Mesenchymal stem cell (in vitro differentiated cells and primary cell): ENCODE measurements around the gene CDH4.

Source experiments
- DNase-seq: peaks from one replicate; pipeline ENCODE4 v3.0.0-alpha.2; 2013
- H2AFZ ChIP-seq: one replicate; pipeline ENCODE4 v1.6.1; 2013; ENCODE audit warnings: low read depth, mild to moderate bottlenecking, control low read depth, inconsistent platforms, low read length, moderate library complexity
- H2AK5ac ChIP-seq: 2 replicates; pipeline ENCODE4 v1.6.1; 2013; ENCODE audit warnings: low read length, moderate library complexity, mild to moderate bottlenecking, inconsistent platforms; ENCODE audit not compliant: severe bottlenecking
- H2BK120ac ChIP-seq: one replicate; pipeline ENCODE4 v1.6.1; 2013; ENCODE audit warnings: low read depth, mild to moderate bottlenecking, inconsistent platforms, low read length, moderate library complexity
- H2BK12ac ChIP-seq, 2 experiments: one replicate each; pipeline ENCODE4 v1.6.1; 2013; ENCODE audit warnings: inconsistent platforms in 2 of 2, low read length in 2 of 2, mild to moderate bottlenecking in 2 of 2, moderate library complexity in 2 of 2, control low read depth in 1 of 2
- H2BK15ac ChIP-seq: one replicate; pipeline ENCODE4 v1.6.1; 2013; ENCODE audit warnings: mild to moderate bottlenecking, low read depth, inconsistent platforms; ENCODE audit not compliant: poor library complexity, severe bottlenecking
- H2BK5ac ChIP-seq: 2 replicates; pipeline ENCODE4 v1.6.1; 2013; ENCODE audit warnings: low read depth, mild to moderate bottlenecking, low read length, control low read depth, inconsistent platforms; ENCODE audit not compliant: poor library complexity, severe bottlenecking
- H3K14ac ChIP-seq, 2 experiments: one replicate each; pipeline ENCODE4 v1.6.1; 2013; ENCODE audit warnings: inconsistent platforms in 2 of 2, low read length in 2 of 2, control low read depth in 1 of 2, mild to moderate bottlenecking in 1 of 2, moderate library complexity in 1 of 2
- H3K18ac ChIP-seq, 2 experiments: one replicate each; pipeline ENCODE4 v1.6.1; 2013; ENCODE audit warnings: inconsistent platforms in 2 of 2, low read length in 2 of 2, control low read depth in 1 of 2, low read depth in 1 of 2, mild to moderate bottlenecking in 1 of 2
- H3K23ac ChIP-seq, 2 experiments: one replicate each; pipeline ENCODE4 v1.6.1; 2013; ENCODE audit warnings: inconsistent platforms in 2 of 2, low read length in 2 of 2, mild to moderate bottlenecking in 2 of 2, moderate library complexity in 2 of 2, control low read depth in 1 of 2
- H3K27ac ChIP-seq: 2 replicates; pipeline ENCODE4 v1.5.1; 2013; ENCODE audit warnings: mild to moderate bottlenecking, moderate library complexity, low read length, control low read depth, inconsistent platforms; ENCODE audit not compliant: poor library complexity, severe bottlenecking
- H3K27me3 ChIP-seq, 2 experiments: 2 replicates each; pipeline versions ENCODE4 v1.6.1 to v1.7.0; 2013; ENCODE audit warnings: low read length in 2 of 2, mild to moderate bottlenecking in 2 of 2, moderate library complexity in 2 of 2, control low read depth in 1 of 2, inconsistent platforms in 1 of 2; ENCODE audit not compliant: control insufficient read depth in 1 of 2, insufficient read depth in 1 of 2
- H3K36me3 ChIP-seq, 2 experiments: 2 replicates each; pipeline versions ENCODE4 v1.6.1 to v1.7.0; 2013; ENCODE audit warnings: low read length in 2 of 2, control low read depth in 1 of 2, inconsistent platforms in 1 of 2, low read depth in 1 of 2, mild to moderate bottlenecking in 1 of 2; ENCODE audit not compliant: insufficient read depth in 2 of 2, control insufficient read depth in 1 of 2
- H3K4ac ChIP-seq, 2 experiments: one replicate each; pipeline ENCODE4 v1.6.1; 2013; ENCODE audit warnings: inconsistent platforms in 2 of 2, low read length in 2 of 2, mild to moderate bottlenecking in 2 of 2, moderate library complexity in 2 of 2, control low read depth in 1 of 2, low read depth in 1 of 2
- H3K4me1 ChIP-seq: 2 replicates; pipeline ENCODE4 v1.6.1; 2013; ENCODE audit warnings: low read depth, low read length, control low read depth; ENCODE audit not compliant: control insufficient read depth, insufficient read depth
- H3K4me2 ChIP-seq: 2 replicates; pipeline ENCODE4 v1.6.1; 2013; ENCODE audit warnings: low read length, mild to moderate bottlenecking, inconsistent platforms; ENCODE audit not compliant: poor library complexity, severe bottlenecking
- H3K4me3 ChIP-seq, 2 experiments: 2 replicates each; pipeline versions ENCODE4 v1.5.1 to v1.7.0; 2013; ENCODE audit warnings: low read length in 2 of 2, mild to moderate bottlenecking in 2 of 2, control low read depth in 1 of 2, low read depth in 1 of 2; ENCODE audit not compliant: insufficient read depth in 1 of 2
- H3K79me1 ChIP-seq: replicated peaks from 2 replicates; pipeline ENCODE4 v1.6.1; 2013; ENCODE audit warnings: mild to moderate bottlenecking, control low read depth, low read length, inconsistent platforms; ENCODE audit not compliant: poor library complexity, severe bottlenecking
- H3K9ac ChIP-seq: 2 replicates; pipeline ENCODE4 v1.7.0; 2013; ENCODE audit warnings: mild to moderate bottlenecking, low read length, moderate library complexity
- H3K9me3 ChIP-seq: 2 replicates; pipeline ENCODE4 v1.7.0; 2013; ENCODE audit warnings: mild to moderate bottlenecking, low read length; ENCODE audit not compliant: control insufficient read depth
- H4K8ac ChIP-seq: one replicate; pipeline ENCODE4 v1.6.1; 2013; ENCODE audit warnings: inconsistent platforms, mild to moderate bottlenecking, low read length, moderate library complexity
- H4K91ac ChIP-seq: one replicate; pipeline ENCODE4 v1.6.1; 2013; ENCODE audit warnings: mild to moderate bottlenecking, low read length, inconsistent platforms
- WGBS: methylation state at CpG from one replicate; pipeline ENCODE4 v1.1.7; 2013; ENCODE audit warnings: mixed read lengths; 5-methylcytosine and 5-hydroxymethylcytosine counted together

Gene CDH4

DNA sequence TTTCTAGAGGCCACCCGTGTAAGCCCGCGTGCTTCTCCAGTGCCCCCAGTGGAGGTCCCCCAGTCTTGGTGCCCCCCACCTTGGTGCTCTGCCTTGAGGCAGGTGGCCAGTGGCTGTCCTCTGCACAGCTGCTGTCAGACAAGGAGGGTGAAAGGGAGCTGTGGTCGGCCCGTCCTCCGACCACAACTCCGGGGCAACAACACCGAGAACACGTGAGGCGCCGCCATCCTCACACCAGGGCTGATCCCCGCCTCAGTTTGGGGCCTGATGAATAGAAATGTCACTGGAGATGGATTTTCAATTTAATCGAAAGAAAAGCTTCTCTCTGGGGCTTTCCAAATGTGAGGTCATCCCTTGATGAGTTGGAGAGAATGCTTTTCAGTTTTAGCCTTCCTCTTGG is 304.6 kb downstream of the CDH4 start:
- Histone ChIP-seq H2BK120ac (no peak overlapping the region), H4K8ac (no peak overlapping the region), H2AK5ac (peak overlapping the region; percentile 5), H3K9me3 (peaks cover 2% of the 10 kb centered on the region), H3K4me2 (no peak overlapping the region), H3K23ac (no peak overlapping the region), H3K4ac (no peak overlapping the region), H3K36me3 (no peaks in the 10 kb centered on the region), H3K27ac (peak overlapping the region; percentile 60), H3K14ac (no peak overlapping the region), H2AFZ (no peak overlapping the region), H2BK5ac (no peak overlapping the region), H3K27me3 (no peaks in the 10 kb centered on the region), H3K79me1 (peaks cover 2% of the 10 kb centered on the region), H3K18ac (no peak overlapping the region), H3K9ac (no peak overlapping the region), H2BK15ac (peak overlapping the region; percentile 7), H3K4me3 (no peak overlapping the region), H4K91ac (peak overlapping the region; percentile 25), H3K4me1 (peaks cover 29% of the 10 kb centered on the region), H2BK12ac (no peak overlapping the region)
- DNase-seq: no peak
- WGBS: 94% methylated on average over 13 of the region's 13 CpGs

DNA sequence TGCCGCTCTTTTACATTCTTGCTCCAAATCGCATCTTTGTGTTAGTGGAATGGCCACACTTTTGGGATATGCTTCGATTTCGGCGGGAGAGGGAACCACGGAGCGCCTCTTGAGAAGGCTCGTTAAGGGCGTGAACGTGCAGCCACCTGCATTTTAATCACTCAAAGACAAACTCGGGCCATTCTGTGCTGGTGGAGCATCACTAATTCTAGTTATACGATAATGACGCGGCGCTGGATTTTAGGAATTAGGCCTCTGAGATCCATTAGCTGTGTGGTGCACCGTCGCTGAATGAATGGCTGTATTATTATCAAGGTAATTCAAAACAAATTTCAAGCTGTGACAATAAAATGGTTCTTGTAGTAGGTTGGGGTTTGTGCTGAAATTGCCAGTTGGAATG is 305.6 kb downstream of the CDH4 start:
- DNase-seq: no peak
- no peak overlapping the region for H4K8ac ChIP-seq
- peaks cover 29% of the 10 kb centered on the region for H3K4me1 ChIP-seq
- H3K4ac ChIP-seq: no peak overlapping the region
- no peak overlapping the region for H3K4me3 ChIP-seq
- H2AFZ ChIP-seq: no peak overlapping the region
- 96% methylated on average over 17 of the region's 17 CpGs for WGBS
- H2BK5ac ChIP-seq: no peak overlapping the region
- H3K14ac ChIP-seq: no peak overlapping the region
- peaks cover 2% of the 10 kb centered on the region for H3K79me1 ChIP-seq
- H3K23ac ChIP-seq: no peak overlapping the region
- H2BK12ac ChIP-seq: no peak overlapping the region
- H2AK5ac ChIP-seq: no peak overlapping the region
- no peak overlapping the region for H3K9ac ChIP-seq
- no peak overlapping the region for H2BK15ac ChIP-seq
- H3K27ac ChIP-seq: no peak overlapping the region
- no peak overlapping the region for H4K91ac ChIP-seq
- no peaks in the 10 kb centered on the region for H3K27me3 ChIP-seq
- no peak overlapping the region for H3K18ac ChIP-seq
- no peaks in the 10 kb centered on the region for H3K9me3 ChIP-seq
- no peaks in the 10 kb centered on the region for H3K36me3 ChIP-seq
- H2BK120ac ChIP-seq: no peak overlapping the region
- H3K4me2 ChIP-seq: no peak overlapping the region

DNA sequence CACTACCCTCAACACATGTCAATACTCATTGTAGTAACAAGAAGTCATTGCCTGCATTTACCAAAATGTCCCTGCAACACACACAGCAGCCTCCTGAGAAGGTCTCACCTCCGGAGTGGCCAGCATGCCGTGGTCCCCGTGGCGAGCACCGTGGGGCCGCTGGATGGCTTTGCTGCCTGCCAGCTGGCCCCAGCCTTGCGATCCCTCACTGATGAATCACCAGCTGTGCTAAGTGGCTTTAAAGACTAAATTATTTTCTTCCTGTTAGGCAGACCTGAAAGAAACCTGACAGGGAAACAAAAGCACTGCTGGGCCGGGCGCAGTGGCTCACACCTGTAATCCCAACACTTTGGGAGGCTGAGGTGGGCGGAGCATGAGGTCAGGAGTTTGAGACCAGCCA is 306.7 kb downstream of the CDH4 start:
- H3K14ac ChIP-seq: no peak overlapping the region
- no peak overlapping the region for H3K9ac ChIP-seq
- peaks cover 32% of the 10 kb centered on the region for H3K4me1 ChIP-seq
- no peak overlapping the region for H4K8ac ChIP-seq
- H3K79me1 ChIP-seq: peaks cover 2% of the 10 kb centered on the region
- H4K91ac ChIP-seq: no peak overlapping the region
- H2AFZ ChIP-seq: no peak overlapping the region
- H2BK120ac ChIP-seq: no peak overlapping the region
- no peaks in the 10 kb centered on the region for H3K36me3 ChIP-seq
- no peak overlapping the region for H3K4ac ChIP-seq
- no peak overlapping the region for H2BK12ac ChIP-seq
- no peak overlapping the region for H3K23ac ChIP-seq
- H3K27me3 ChIP-seq: no peaks in the 10 kb centered on the region
- no peak overlapping the region for H3K27ac ChIP-seq
- H2BK5ac ChIP-seq: no peak overlapping the region
- H3K4me2 ChIP-seq: no peak overlapping the region
- no peak overlapping the region for H2AK5ac ChIP-seq
- WGBS: 27% methylated on average over 9 of the region's 10 CpGs
- H3K18ac ChIP-seq: no peak overlapping the region
- no peak overlapping the region for H2BK15ac ChIP-seq
- peak; percentile 52 for DNase-seq
- no peaks in the 10 kb centered on the region for H3K9me3 ChIP-seq
- no peak overlapping the region for H3K4me3 ChIP-seq

DNA sequence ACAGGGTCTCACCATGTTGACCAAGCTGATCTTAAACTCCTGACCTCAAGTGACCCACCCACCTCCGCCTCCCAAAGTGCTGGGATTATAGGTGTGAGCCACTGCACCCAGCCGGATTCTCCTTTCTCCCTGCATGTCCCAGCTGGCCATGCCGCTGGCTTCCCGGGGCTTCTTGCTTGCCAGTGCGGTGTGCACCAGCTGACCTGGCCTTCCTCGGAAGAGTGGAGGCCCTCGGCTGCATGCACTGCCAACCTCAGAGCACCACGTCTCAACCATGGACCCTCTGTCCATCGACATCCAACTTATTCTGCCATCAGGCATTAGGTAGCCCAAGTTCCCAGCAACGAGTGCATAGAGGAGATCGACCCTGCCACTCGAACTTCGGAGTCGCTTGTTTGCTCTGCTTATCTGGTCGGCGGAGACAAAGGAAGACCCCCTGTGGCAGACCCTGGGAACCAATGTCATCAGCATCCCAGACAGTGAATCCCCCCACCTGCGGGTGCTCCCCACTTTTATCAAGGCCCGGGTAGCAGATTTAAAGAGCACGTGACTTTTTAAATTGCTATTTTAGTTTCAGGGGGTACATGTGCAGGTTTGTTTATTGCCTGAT is 307.8 kb downstream of the CDH4 start:
- no peak overlapping the region for H2BK15ac ChIP-seq
- peaks cover 29% of the 10 kb centered on the region for H3K4me1 ChIP-seq
- H3K36me3 ChIP-seq: no peaks in the 10 kb centered on the region
- H3K23ac ChIP-seq: no peak overlapping the region
- H2BK120ac ChIP-seq: no peak overlapping the region
- no peak overlapping the region for H2BK5ac ChIP-seq
- H3K4me3 ChIP-seq: no peak overlapping the region
- H2AFZ ChIP-seq: no peak overlapping the region
- no peak overlapping the region for H3K14ac ChIP-seq
- H3K9ac ChIP-seq: no peak overlapping the region
- H2AK5ac ChIP-seq: no peak overlapping the region
- peaks cover 0 to 2% of the 10 kb centered on the region in 2 experiments for H3K27me3 ChIP-seq
- DNase-seq: no peak
- H4K8ac ChIP-seq: no peak overlapping the region
- H2BK12ac ChIP-seq: no peak overlapping the region
- no peak overlapping the region for H3K18ac ChIP-seq
- H3K4ac ChIP-seq: no peak overlapping the region
- peaks cover 2% of the 10 kb centered on the region for H3K79me1 ChIP-seq
- WGBS: 81% methylated on average over 19 of the region's 19 CpGs
- H3K9me3 ChIP-seq: no peaks in the 10 kb centered on the region
- H4K91ac ChIP-seq: no peak overlapping the region
- no peak overlapping the region for H3K4me2 ChIP-seq
- H3K27ac ChIP-seq: no peak overlapping the region
